Ishikawa (cell line): ENCODE results near the gene RNASE13.

ENCODE experiments used
- CEBPB ChIP-seq: IDR thresholded peaks from 2 replicates; pipeline ENCODE4 v1.6.1; 2012
- CREB1 ChIP-seq: IDR thresholded peaks from 2 replicates; pipeline ENCODE4 v1.6.1; 2012; ENCODE audit warnings: low read depth
- EGR1 ChIP-seq: IDR thresholded peaks from 2 replicates; pipeline ENCODE4 v1.6.1; 2012
- EP300 ChIP-seq: IDR thresholded peaks from 2 replicates; pipeline ENCODE4 v1.6.1; 2012; ENCODE audit warnings: borderline replicate concordance
- FOXM1 ChIP-seq: IDR thresholded peaks from 2 replicates; pipeline ENCODE4 v1.6.1; 2012; ENCODE audit warnings: low read depth, borderline replicate concordance
- MAX ChIP-seq: IDR thresholded peaks from 2 replicates; pipeline ENCODE4 v1.6.1; 2012
- NFIC ChIP-seq: IDR thresholded peaks from 2 replicates; pipeline ENCODE4 v1.6.1; 2012
- RAD21 ChIP-seq: IDR thresholded peaks from 2 replicates; pipeline ENCODE4 v1.6.1; 2012; ENCODE audit warnings: low read depth
- REST ChIP-seq: IDR thresholded peaks from 2 replicates; pipeline ENCODE4 v1.6.1; 2012; ENCODE audit warnings: low read depth, mild to moderate bottlenecking
- TAF1 ChIP-seq: IDR thresholded peaks from 2 replicates; pipeline ENCODE4 v1.6.1; 2012; ENCODE audit warnings: low read depth, mild to moderate bottlenecking
- TCF12 ChIP-seq: IDR thresholded peaks from 2 replicates; pipeline ENCODE4 v1.6.1; 2012; ENCODE audit warnings: low read depth
- TEAD4 ChIP-seq: IDR thresholded peaks from 2 replicates; pipeline ENCODE4 v1.6.1; 2012
- USF1 ChIP-seq: IDR thresholded peaks from 2 replicates; pipeline ENCODE4 v1.6.1; 2012
- YY1 ChIP-seq: IDR thresholded peaks from 2 replicates; pipeline ENCODE4 v1.6.1; 2012; ENCODE audit warnings: low read depth
- ZBTB7A ChIP-seq: IDR thresholded peaks from 2 replicates; pipeline ENCODE4 v1.6.1; 2012; ENCODE audit warnings: low read depth

RNASE13 gene

GRCh38 chr14:21034707-21035106 is at the start of gene RNASE13:
RNASE13 (minus strand) TSS chr14:21034807; CDS start chr14:21034288, 519 bp downstream.
- TF ChIP-seq MAX (no peak), USF1 (no peak), YY1 (no peak), TCF12 (no peak), CEBPB (no peak), CREB1 (no peak), EP300 (no peak), EGR1 (no peak), ZBTB7A (no peak), TAF1 (no peak), NFIC (no peak), REST (no peak), RAD21 (no peak), TEAD4 (no peak), FOXM1 (no peak)

- TF ChIP-seq TCF12 (no peak), REST (no peak), CREB1 (no peak), EGR1 (no peak), MAX (no peak), RAD21 (no peak), EP300 (no peak), FOXM1 (no peak)
Measured at GRCh38 chr14:21084396-21084795, 49.8 kb upstream of the RNASE13 start.

GRCh38 chr14:21083565-21084325 is 49.1 kb upstream of the RNASE13 start:
- TF ChIP-seq TEAD4 (no peak), TCF12 (no peak), ZBTB7A (no peak), TAF1 (no peak), EP300 (no peak), RAD21 (no peak), CEBPB (no peak), YY1 (no peak), FOXM1 (no peak)

- no peak for TF ChIP-seq EGR1
- TF ChIP-seq FOXM1 = no peak
- no peak for TF ChIP-seq RAD21
- no peak for TF ChIP-seq YY1
- no peak for TF ChIP-seq TEAD4
Measured at GRCh38 chr14:21081521-21082142, 47.0 kb upstream of the RNASE13 start.

GRCh38 chr14:21078726-21079125 is 44.1 kb upstream of the RNASE13 start:
- TF ChIP-seq CREB1 (no peak), TEAD4 (no peak), CEBPB (no peak), MAX (no peak), TAF1 (no peak), EGR1 (no peak), YY1 (no peak)

GRCh38 chr14:21078287-21078686 is 43.7 kb upstream of the RNASE13 start:
- TF ChIP-seq YY1 (no peak), EGR1 (no peak), ZBTB7A (no peak), EP300 (no peak), TCF12 (no peak), TEAD4 (no peak)

GRCh38 chr14:21077672-21078071 is 43.1 kb upstream of the RNASE13 start:
- no peak for TF ChIP-seq REST
- TF ChIP-seq RAD21 = no peak
- TF ChIP-seq EGR1 = no peak
- TF ChIP-seq USF1 = no peak
- no peak for TF ChIP-seq YY1
- no peak for TF ChIP-seq TEAD4
- no peak for TF ChIP-seq ZBTB7A
- TF ChIP-seq CREB1 = no peak
- no peak for TF ChIP-seq CEBPB
- TF ChIP-seq EP300 = no peak
- TF ChIP-seq FOXM1 = no peak
- TF ChIP-seq NFIC = no peak
- no peak for TF ChIP-seq TAF1
- TF ChIP-seq TCF12 = no peak
- no peak for TF ChIP-seq MAX
